CD8-positive, alpha-beta memory T cell (primary cell): ENCODE measurements around the gene CEBPB. TPM values are rescaled to one million over a fixed set of nuclear protein-coding genes. Genes with fewer than 3 reads are reported as not detected.
"Not testable (repeated sequence)": the region's sequence is repeated elsewhere in the genome, so short reads cannot be mapped to it uniquely, and the experiment has no call there.

Experiments
- CTCF ChIA-PET: fragments of 350-600 bp; sonication (Branson Sonifier 250); formaldehyde crosslinking; loops from one replicate; lab custom pipeline; 2021; ENCODE audit warnings: antibody characterized with exemption; lab: Charles Lee
- POLR2A ChIA-PET: fragments of 350-600 bp; sonication (Branson Sonifier 250); formaldehyde crosslinking; loops from one replicate; lab custom pipeline; 2021; ENCODE audit warnings: antibody characterized with exemption; lab: Charles Lee
- DNase-seq, 5 donors: peaks; one replicate each; pipeline versions ENCODE4 v3.0.0 to v3.0.0-alpha.2; 2020 to 2022; ENCODE audit warnings: mixed read lengths in 1 of 5
- H3K27ac ChIP-seq: one replicate; pipeline ENCODE4 v1.7.0; 2013; ENCODE audit warnings: low read depth, mild to moderate bottlenecking, low read length, moderate library complexity
- H3K27me3 ChIP-seq: 2 replicates; pipeline ENCODE4 v1.7.0; 2013; ENCODE audit warnings: low read length, mild to moderate bottlenecking; ENCODE audit not compliant: insufficient read depth, poor library complexity, severe bottlenecking
- H3K36me3 ChIP-seq: 2 replicates; pipeline ENCODE4 v1.7.0; 2013; ENCODE audit warnings: mild to moderate bottlenecking, low read length, moderate library complexity; ENCODE audit not compliant: insufficient read depth
- H3K4me1 ChIP-seq: 2 replicates; pipeline ENCODE4 v1.7.0; 2013; ENCODE audit warnings: mild to moderate bottlenecking, low read length, moderate library complexity; ENCODE audit not compliant: insufficient read depth
- H3K4me3 ChIP-seq: 2 replicates; pipeline ENCODE4 v1.7.0; 2013; ENCODE audit warnings: mild to moderate bottlenecking, low read length
- H3K9me3 ChIP-seq: 2 replicates; pipeline ENCODE4 v1.7.0; 2013; ENCODE audit warnings: mild to moderate bottlenecking, low read length
- H3K27ac Mint-ChIP-seq, 8 donors: one replicate each; pipeline ENCODE4 v1.8.0; 2020 to 2021; ENCODE audit warnings: mixed read lengths in 8 of 8, mild to moderate bottlenecking in 6 of 8, inconsistent platforms in 3 of 8, moderate library complexity in 3 of 8
- H3K27me3 Mint-ChIP-seq, 2 donors: one replicate each; pipeline ENCODE4 v1.8.0; 2020 to 2021; ENCODE audit warnings: mixed read lengths in 2 of 2, mild to moderate bottlenecking in 1 of 2, moderate library complexity in 1 of 2
- H3K36me3 Mint-ChIP-seq, 3 donors: one replicate each; pipeline ENCODE4 v1.8.0; 2020 to 2021; ENCODE audit warnings: mixed read lengths in 3 of 3, inconsistent platforms in 1 of 3, mild to moderate bottlenecking in 1 of 3
- H3K4me1 Mint-ChIP-seq, 3 donors: one replicate each; pipeline ENCODE4 v1.8.0; 2020 to 2021; ENCODE audit warnings: mixed read lengths in 3 of 3, inconsistent platforms in 1 of 3, mild to moderate bottlenecking in 1 of 3
- H3K4me3 Mint-ChIP-seq, 7 donors: one replicate each; pipeline ENCODE4 v1.8.0; 2020 to 2021; ENCODE audit warnings: mixed read lengths in 7 of 7, mild to moderate bottlenecking in 6 of 7, moderate library complexity in 4 of 7, inconsistent platforms in 2 of 7
- H3K9me3 Mint-ChIP-seq, 5 donors: one replicate each; pipeline ENCODE4 v1.8.0; 2020 to 2022; ENCODE audit warnings: mixed read lengths in 5 of 5, mild to moderate bottlenecking in 3 of 5, moderate library complexity in 2 of 5, inconsistent platforms in 1 of 5
- polyA plus RNA-seq: library from polyadenylated mRNA; unstranded; fragments of 300-500 nt; fragmentation: Illumina TruSeq; gene quantifications from one replicate; pipeline ENCODE4 v1.2.3, GENCODE V29; 2021
- total RNA-seq, 2 experiments: library from RNA; stranded (reverse); gene quantifications; one replicate each; pipeline ENCODE4 v1.2.3, GENCODE V29; 2021

CEBPB gene
- total and polyA plus RNA-seq, 3 experiments from 2014 or later: 25.3 to 29.1 (median 27.0) TPM

DNA sequence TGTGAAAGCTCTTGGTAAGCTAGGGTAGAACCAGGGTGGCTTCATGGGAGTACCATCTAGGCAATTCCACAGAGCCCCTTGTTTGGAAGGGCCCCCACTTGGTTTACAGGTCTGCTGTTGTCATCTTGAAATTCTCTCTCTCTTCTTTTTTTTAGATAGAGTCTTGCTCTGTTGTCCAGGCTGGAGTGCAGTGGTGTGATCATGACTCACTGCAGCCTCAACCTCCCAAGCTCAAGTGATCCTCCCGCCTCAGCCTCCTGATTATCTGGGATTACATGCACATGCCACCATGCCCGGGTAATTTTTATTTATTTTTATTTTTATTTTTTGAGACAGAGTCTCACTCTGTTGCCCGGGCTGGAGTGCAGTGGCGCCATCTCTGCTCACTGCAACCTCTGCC lies 18.2 kb downstream of the CEBPB start:
- H3K4me1 ChIP-seq, H3K27me3 ChIP-seq, H3K27ac ChIP-seq, POLR2A ChIA-PET, H3K9me3 ChIP-seq, H3K36me3 ChIP-seq, DNase-seq, H3K9me3 Mint-ChIP-seq, H3K4me3 ChIP-seq, H3K27ac Mint-ChIP-seq, CTCF ChIA-PET, H3K36me3 Mint-ChIP-seq, H3K4me3 Mint-ChIP-seq: not testable (repeated sequence)
- peaks cover 7 to 17% of the 10 kb centered on the region in 2 donors for H3K27me3 Mint-ChIP-seq
- peaks cover 4 to 11% (median 10%) of the 10 kb centered on the region in 3 donors for H3K4me1 Mint-ChIP-seq

DNA sequence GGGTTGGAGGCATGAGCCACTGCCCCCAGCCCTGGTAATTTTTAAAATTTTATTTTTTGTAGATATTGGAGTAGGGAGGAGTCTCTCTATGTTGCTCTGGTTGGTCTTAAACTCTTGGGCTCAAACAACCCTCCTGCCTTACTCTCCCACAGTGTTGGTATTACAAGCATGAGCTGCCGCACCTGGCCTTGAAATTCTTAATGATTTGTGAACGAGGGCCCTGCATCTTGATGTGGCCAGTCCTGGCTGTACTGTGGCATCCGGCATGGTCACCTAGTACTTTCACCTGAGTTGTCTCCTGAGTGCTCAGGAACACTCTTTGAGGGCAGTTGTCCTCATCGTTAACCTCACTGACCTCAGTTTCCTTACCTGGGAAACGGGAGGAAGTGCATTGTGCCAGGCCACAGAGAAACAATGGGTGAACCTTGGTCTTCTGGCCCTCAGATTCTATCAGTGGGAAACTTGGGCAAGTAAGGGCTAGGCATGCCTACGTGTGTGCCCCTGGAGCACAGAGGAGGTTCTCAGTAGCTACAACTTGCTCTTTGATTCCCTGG lies 19.5 kb downstream of the CEBPB start:
- Histone ChIP-seq H3K27ac (no peak overlapping the region), H3K9me3 (no peaks in the 10 kb centered on the region), H3K4me3 (no peak overlapping the region), H3K27me3 (no peaks in the 10 kb centered on the region), H3K36me3 (no peaks in the 10 kb centered on the region), H3K4me1 (peaks cover 9% of the 10 kb centered on the region)
- Mint-ChIP-seq H3K27me3 (peaks cover 3 to 26% of the 10 kb centered on the region in 2 donors), H3K4me3 (no peak overlapping the region), H3K4me1 (peaks cover 4 to 11% (median 10%) of the 10 kb centered on the region in 3 donors), H3K36me3 (no peaks in the 10 kb centered on the region), H3K27ac (no peak overlapping the region), H3K9me3 (no peaks in the 10 kb centered on the region)
- DNase-seq: no peak
- ChIA-PET POLR2A (no interaction called here), CTCF (interaction anchor here (1.1 to 1.3 kb wide), 2 partner anchors 19 to 254 kb away, joined by 3 read pairs; partner anchors contain the start of gene CEBPB)

DNA sequence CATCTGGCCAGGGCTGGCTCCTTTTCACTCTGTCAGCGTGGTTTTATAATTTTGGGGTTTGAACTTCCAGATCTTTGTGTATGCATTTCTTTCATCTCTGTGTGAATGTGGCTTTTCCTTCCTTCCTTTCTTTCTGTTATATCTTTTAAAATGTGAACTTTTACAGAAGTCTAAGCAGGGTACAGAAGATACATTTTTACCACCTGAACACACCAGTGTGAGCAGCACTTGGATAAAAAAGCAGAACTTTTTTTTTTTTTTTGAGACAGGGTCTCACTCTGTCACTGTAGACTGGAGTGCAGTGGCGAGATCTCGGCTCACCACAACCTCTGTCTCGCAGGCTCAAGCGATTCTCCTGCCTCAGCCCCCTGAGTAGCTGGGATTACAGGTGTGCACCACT lies 20.5 kb downstream of the CEBPB start:
- Mint-ChIP-seq H3K9me3 (no peaks in the 10 kb centered on the region), H3K4me3 (no peak overlapping the region), H3K36me3 (no peaks in the 10 kb centered on the region), H3K27ac (no peak overlapping the region), H3K27me3 (peaks cover 3 to 31% of the 10 kb centered on the region in 2 donors), H3K4me1 (peaks cover 4 to 11% (median 10%) of the 10 kb centered on the region in 3 donors)
- ChIA-PET POLR2A (interaction anchor here (0.5 kb wide), 1 partner anchor 214 kb away, joined by 3 read pairs; no protein-coding TSS in a partner anchor), CTCF (interaction anchor here (1.1 to 1.3 kb wide), 2 partner anchors 20 to 253 kb away, joined by 3 read pairs; partner anchors contain the start of gene CEBPB)
- H3K9me3 ChIP-seq: no peaks in the 10 kb centered on the region
- H3K27me3 ChIP-seq: no peaks in the 10 kb centered on the region
- DNase-seq: no peak
- no peak overlapping the region for H3K27ac ChIP-seq
- no peaks in the 10 kb centered on the region for H3K36me3 ChIP-seq
- peaks cover 9% of the 10 kb centered on the region for H3K4me1 ChIP-seq
- H3K4me3 ChIP-seq: no peak overlapping the region

DNA sequence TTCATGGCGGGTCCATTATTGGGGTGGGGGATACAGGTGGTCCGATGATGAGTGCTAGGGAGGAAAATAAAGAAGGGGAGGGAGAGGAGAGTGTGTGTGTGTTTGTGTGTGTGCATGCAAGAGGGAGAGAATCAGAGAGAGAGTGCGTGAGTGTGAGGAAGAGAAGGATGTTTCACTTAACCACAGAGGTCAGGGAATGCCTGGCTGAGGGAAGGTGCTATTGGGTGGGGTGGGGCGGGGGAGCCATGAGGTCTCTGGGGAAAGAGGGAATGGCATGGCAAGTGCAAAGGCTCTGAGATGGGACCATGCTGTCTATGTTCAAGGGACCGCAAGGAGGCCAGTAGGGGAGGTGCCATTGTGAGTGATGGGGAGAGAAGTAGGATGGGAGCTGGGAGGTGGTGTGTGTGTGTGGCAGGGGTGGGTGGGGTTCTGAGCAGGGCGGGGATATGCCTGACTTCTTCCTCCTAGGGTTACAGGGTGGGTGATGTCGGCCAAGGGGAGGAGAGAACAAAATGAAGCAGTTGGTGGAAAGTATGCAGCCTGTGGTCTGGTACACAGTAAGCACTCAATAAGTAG lies 23.0 kb downstream of the CEBPB start:
- Mint-ChIP-seq H3K36me3 (no peaks in the 10 kb centered on the region), H3K9me3 (no peaks in the 10 kb centered on the region), H3K27me3 (peaks cover 6 to 32% of the 10 kb centered on the region in 2 donors), H3K4me3 (no peak overlapping the region), H3K4me1 (peaks cover 4 to 11% (median 10%) of the 10 kb centered on the region in 3 donors), H3K27ac (no peak overlapping the region)
- no peak overlapping the region for H3K4me3 ChIP-seq
- H3K36me3 ChIP-seq: no peaks in the 10 kb centered on the region
- POLR2A ChIA-PET: no interaction called here
- DNase-seq: no peak
- peaks cover 9% of the 10 kb centered on the region for H3K4me1 ChIP-seq
- no peak overlapping the region for H3K27ac ChIP-seq
- no peaks in the 10 kb centered on the region for H3K27me3 ChIP-seq
- no peaks in the 10 kb centered on the region for H3K9me3 ChIP-seq
- CTCF ChIA-PET: no interaction called here

DNA sequence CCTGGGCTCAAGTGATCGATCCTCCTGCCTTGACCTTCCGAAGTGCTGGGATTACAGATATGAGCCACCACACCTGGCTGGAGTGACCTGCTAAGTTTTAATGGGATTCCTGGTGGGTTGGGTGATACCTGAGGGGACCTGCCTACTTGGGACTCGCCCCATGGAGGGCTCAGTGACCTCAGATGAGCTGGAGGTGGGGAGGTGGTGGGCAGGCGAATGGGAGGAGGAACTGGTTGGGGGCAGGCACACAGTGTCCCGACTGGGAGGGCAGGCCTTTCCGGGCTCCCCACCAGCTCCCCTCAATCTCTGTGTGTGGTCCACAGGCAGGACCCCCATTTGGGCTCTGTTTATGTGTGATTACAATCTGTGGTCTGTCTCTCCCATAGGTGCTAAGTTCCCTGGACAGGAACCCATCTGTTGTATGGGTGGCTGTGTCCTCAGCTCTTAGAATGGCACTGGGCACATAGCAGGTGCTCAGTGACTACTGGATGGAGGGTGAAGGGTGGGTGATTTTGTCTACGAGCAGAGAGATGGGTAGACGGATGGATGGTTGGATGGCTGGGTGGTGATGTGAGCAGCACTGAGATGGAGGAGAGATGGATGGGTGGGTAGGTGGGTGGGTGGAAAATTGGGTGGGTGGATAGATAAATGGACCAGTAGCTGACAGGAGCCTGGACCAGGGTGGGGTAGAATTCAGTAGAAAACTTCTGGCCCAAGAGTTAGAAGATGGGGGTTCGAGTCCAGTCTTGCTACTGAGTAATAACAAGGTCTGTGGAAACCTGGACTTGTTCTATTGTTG lies 23.8 kb downstream of the CEBPB start:
- ChIA-PET POLR2A (no interaction called here), CTCF (no interaction called here)
- peaks cover 9% of the 10 kb centered on the region for H3K4me1 ChIP-seq
- Mint-ChIP-seq H3K9me3 (no peaks in the 10 kb centered on the region), H3K27me3 (peaks cover 6 to 32% of the 10 kb centered on the region in 2 donors), H3K4me1 (peaks cover 4 to 11% (median 10%) of the 10 kb centered on the region in 3 donors), H3K36me3 (no peaks in the 10 kb centered on the region), H3K27ac (no peak overlapping the region), H3K4me3 (no peak overlapping the region)
- H3K9me3 ChIP-seq: no peaks in the 10 kb centered on the region
- H3K36me3 ChIP-seq: no peaks in the 10 kb centered on the region
- no peak for DNase-seq
- H3K4me3 ChIP-seq: no peak overlapping the region
- no peak overlapping the region for H3K27ac ChIP-seq
- no peaks in the 10 kb centered on the region for H3K27me3 ChIP-seq

DNA sequence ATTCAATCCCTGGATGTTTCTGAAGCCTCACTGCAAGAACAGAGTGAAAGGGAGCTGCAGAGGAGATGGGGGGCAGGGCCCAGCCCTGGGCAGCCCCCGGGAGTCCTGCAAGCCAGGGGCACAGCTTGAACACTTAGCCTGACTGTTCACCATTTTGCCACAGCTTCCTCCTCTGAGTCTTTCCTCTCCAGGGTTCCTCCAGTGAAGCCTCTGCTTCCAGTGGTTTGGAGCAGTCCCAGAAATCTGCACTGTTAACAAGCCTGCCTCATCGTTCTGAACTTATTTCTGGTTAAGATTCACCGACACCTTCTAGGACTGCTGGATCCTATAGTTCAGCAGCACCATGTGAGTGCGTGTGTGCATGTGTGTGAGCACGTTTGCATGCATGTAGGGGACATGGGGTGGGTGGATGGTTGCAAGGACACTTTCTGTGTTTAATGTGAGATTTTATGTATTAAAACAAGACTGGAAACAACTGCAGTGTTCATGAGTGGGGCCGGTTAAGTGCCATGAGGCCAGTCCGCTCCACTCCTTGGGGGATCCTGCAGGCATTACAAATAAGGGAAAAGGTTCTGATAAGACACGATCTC lies 24.6 kb downstream of the CEBPB start:
- DNase-seq: no peak
- peaks cover 9% of the 10 kb centered on the region for H3K4me1 ChIP-seq
- no peaks in the 10 kb centered on the region for H3K9me3 ChIP-seq
- peak overlapping the region in 1 of 8 donors; percentile 87 for H3K27ac Mint-ChIP-seq
- peaks cover 6 to 32% of the 10 kb centered on the region in 2 donors for H3K27me3 Mint-ChIP-seq
- H3K27ac ChIP-seq: no peak overlapping the region
- H3K4me3 ChIP-seq: no peak overlapping the region
- H3K36me3 Mint-ChIP-seq: no peaks in the 10 kb centered on the region
- ChIA-PET POLR2A (no interaction called here), CTCF (no interaction called here)
- peaks cover 4 to 11% (median 10%) of the 10 kb centered on the region in 3 donors for H3K4me1 Mint-ChIP-seq
- H3K4me3 Mint-ChIP-seq: no peak overlapping the region
- H3K36me3 ChIP-seq: no peaks in the 10 kb centered on the region
- no peaks in the 10 kb centered on the region for H3K9me3 Mint-ChIP-seq
- no peaks in the 10 kb centered on the region for H3K27me3 ChIP-seq

DNA sequence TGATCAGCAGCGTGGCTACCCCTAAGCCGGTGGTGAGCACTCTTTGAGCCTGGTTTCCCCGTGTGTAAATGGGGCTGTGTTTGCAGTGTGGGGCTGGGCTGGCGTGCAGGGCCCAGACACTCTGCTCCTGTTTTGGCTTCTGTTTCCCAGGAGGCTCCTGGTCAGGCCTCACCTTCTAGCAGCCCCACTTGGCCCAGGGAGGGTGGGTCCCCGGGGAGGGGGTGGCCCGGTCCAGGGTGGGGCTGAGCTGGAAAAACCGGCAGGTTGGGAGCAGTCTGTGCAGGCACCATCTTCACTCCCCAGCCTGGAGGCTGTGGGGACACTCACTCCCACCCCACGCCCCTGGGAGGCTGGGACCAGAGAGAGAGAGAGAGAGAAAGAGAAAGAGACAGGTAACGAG lies 25.3 kb downstream of the CEBPB start:
- Histone ChIP-seq H3K36me3 (no peaks in the 10 kb centered on the region), H3K9me3 (no peaks in the 10 kb centered on the region), H3K4me1 (peaks cover 6% of the 10 kb centered on the region), H3K27me3 (no peaks in the 10 kb centered on the region), H3K27ac (no peak overlapping the region), H3K4me3 (no peak overlapping the region)
- DNase-seq: no peak
- Mint-ChIP-seq H3K4me3 (no peak overlapping the region), H3K27me3 (peaks cover 6 to 32% of the 10 kb centered on the region in 2 donors), H3K36me3 (no peaks in the 10 kb centered on the region), H3K4me1 (peaks cover 4 to 9% (median 7%) of the 10 kb centered on the region in 3 donors), H3K9me3 (no peaks in the 10 kb centered on the region), H3K27ac (no peak overlapping the region)
- POLR2A ChIA-PET: no interaction called here
- CTCF ChIA-PET: no interaction called here
